Prostate gland (tissue), 2 donors: ENCODE results near the gene NAV2. TPM values are rescaled to one million over a fixed set of nuclear protein-coding genes. Genes with fewer than 3 reads are reported as not detected.

Experiments used
- DNase-seq: peaks from one replicate; pipeline ENCODE4 v3.0.0-alpha.2; 2019; ENCODE audit warnings: low spot score
- H3K27ac ChIP-seq, 2 donors: fragments of 200-600 bp; sonication (generic); 2 replicates each; pipeline ENCODE4 v1.5.1; 2017 to 2019
- H3K27me3 ChIP-seq: fragments of 200-600 bp; sonication (generic); replicated peaks from 2 replicates; pipeline ENCODE4 v1.5.1; 2019; ENCODE audit not compliant: insufficient read depth
- H3K36me3 ChIP-seq, 2 donors: fragments of 200-600 bp; sonication (generic); 1 replicate in 1 of 2; 2 replicates in 1 of 2; pipeline versions ENCODE4 v1.5.1 to v1.8.1; 2017 to 2019
- H3K4me1 ChIP-seq: fragments of 200-600 bp; sonication (generic); replicated peaks from 2 replicates; pipeline ENCODE4 v1.5.1; 2019
- H3K4me3 ChIP-seq, 2 donors: fragments of 200-600 bp; sonication (generic); 2 replicates each; pipeline ENCODE4 v1.5.1; 2017 to 2019
- H3K9me3 ChIP-seq: fragments of 200-600 bp; sonication (generic); 2 replicates; pipeline ENCODE4 v1.5.1; 2017
- POLR2A ChIP-seq: fragments of 450-650 bp; IDR thresholded peaks from one replicate; pipeline ENCODE4 v1.6.1; 2016; ENCODE audit warnings: antibody characterized with exemption, mild to moderate bottlenecking
- POLR2AphosphoS5 ChIP-seq: sonication (generic); formaldehyde crosslinking; IDR thresholded peaks from one replicate; pipeline ENCODE4 v1.6.1; 2017; ENCODE audit warnings: antibody characterized with exemption
- WGBS: methylation state at CpG from one replicate; pipeline ENCODE4 v1.1.5; 2018; 5-methylcytosine and 5-hydroxymethylcytosine counted together
- intact Hi-C: fragments of 100-400 bp; cut with DNase I; formaldehyde crosslinking; loops from one replicate; pipeline ENCODE4 v1.14.2; 2022
- total RNA-seq, 2 donors: library from RNA; depleted of rRNA; stranded (reverse); fragments of >200 nt; gene quantifications; one replicate each; pipeline ENCODE4 v1.1.0, GENCODE V29; 2016
- TF ChIP-seq, protein P1 (sequence below), 4 experiments: fragments of 200-600 bp in 2 of 4; fragments of 450-650 bp in 2 of 4; sonication (generic) in 2 of 4; IDR thresholded peaks; 1 replicate in 3 of 4; 2 replicates in 1 of 4; pipeline ENCODE4 v1.5.1; 2016 to 2019; ENCODE audit warnings: antibody characterized with exemption in 4 of 4, mild to moderate bottlenecking in 2 of 4, moderate library complexity in 2 of 4

Gene NAV2
- total RNA-seq, 2 donors from 2014 or later = 17.1 to 26.6 TPM

DNA sequence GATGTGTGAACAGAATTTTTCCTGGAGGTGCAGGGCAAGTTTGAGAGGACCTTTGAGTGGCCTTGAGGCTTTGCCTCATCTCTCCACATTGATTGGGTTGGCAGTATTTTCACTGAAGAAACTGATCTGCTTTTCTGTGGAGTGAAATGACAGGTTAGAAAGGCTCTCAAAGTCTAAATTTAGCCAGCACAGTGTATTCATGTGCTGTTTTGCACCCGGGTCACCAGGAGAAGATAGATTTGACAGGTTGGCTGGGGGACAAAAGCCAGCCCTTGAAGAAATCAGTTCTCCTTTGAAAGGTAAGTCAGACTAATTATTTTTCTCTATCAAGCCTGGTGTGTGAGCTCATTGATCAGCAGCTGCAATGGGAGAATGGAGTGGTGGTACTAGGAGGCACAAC lies 294.7 kb downstream of the NAV2 start:
- intact Hi-C loops = no loop called here
- Histone ChIP-seq H3K4me1 (no peaks in the 10 kb centered on the region), H3K27ac (no peak overlapping the region), H3K36me3 (no peaks in the 10 kb centered on the region), H3K4me3 (no peak overlapping the region), H3K9me3 (no peaks in the 10 kb centered on the region), H3K27me3 (no peaks in the 10 kb centered on the region)
- TF ChIP-seq POLR2AphosphoS5 (no peak), POLR2A (no peak)
- TF ChIP-seq, protein P1, sequence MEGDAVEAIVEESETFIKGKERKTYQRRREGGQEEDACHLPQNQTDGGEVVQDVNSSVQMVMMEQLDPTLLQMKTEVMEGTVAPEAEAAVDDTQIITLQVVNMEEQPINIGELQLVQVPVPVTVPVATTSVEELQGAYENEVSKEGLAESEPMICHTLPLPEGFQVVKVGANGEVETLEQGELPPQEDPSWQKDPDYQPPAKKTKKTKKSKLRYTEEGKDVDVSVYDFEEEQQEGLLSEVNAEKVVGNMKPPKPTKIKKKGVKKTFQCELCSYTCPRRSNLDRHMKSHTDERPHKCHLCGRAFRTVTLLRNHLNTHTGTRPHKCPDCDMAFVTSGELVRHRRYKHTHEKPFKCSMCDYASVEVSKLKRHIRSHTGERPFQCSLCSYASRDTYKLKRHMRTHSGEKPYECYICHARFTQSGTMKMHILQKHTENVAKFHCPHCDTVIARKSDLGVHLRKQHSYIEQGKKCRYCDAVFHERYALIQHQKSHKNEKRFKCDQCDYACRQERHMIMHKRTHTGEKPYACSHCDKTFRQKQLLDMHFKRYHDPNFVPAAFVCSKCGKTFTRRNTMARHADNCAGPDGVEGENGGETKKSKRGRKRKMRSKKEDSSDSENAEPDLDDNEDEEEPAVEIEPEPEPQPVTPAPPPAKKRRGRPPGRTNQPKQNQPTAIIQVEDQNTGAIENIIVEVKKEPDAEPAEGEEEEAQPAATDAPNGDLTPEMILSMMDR (IDR thresholded peaks at IDR 0.05) = no peak
- WGBS = 77% methylated on average over 1 of the region's 1 CpG
- DNase-seq = no peak

DNA sequence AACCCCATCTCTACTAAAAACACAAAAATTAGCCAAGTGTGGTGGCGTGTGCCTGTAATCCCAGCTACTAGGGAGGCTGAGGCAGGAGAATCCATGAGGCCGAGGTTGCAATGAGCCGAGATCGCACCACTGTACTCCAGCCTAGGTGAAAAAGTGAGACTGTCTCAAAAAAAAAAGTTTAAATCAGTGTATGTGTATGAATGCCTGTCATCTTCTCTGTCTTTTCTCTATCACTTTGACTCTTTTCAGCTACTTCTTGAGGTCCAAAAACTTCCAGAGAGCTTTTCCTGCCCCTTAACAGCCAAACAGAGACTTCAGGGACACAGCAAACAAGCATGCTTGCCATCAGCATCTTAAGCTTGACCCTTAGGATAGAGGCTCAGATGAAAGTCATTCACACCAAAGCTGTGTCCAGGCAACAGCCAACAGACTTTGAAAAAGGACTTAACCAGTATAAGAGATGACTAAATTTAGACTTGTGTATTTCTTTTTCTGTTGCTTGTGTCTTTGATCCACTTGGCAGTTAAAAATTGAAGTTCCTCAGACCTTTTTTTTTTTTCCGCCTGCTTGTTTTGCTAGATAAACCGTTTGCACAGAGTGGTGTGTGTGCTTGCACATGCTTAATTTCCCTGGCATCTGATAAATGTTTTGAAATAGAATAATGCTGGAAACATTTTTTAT lies 295.7 kb downstream of the NAV2 start:
- H3K4me3 ChIP-seq = no peak overlapping the region
- no peaks in the 10 kb centered on the region for H3K27me3 ChIP-seq
- no peaks in the 10 kb centered on the region for H3K4me1 ChIP-seq
- intact Hi-C loops = no loop called here
- no peaks in the 10 kb centered on the region for H3K9me3 ChIP-seq
- no peak for DNase-seq
- 75% methylated on average over 6 of the region's 6 CpGs for WGBS
- no peak overlapping the region for H3K27ac ChIP-seq
- TF ChIP-seq POLR2AphosphoS5 = no peak
- TF ChIP-seq, protein P1 (IDR thresholded peaks at IDR 0.05) = no peak
- no peak for TF ChIP-seq POLR2A
- H3K36me3 ChIP-seq = no peaks in the 10 kb centered on the region

DNA sequence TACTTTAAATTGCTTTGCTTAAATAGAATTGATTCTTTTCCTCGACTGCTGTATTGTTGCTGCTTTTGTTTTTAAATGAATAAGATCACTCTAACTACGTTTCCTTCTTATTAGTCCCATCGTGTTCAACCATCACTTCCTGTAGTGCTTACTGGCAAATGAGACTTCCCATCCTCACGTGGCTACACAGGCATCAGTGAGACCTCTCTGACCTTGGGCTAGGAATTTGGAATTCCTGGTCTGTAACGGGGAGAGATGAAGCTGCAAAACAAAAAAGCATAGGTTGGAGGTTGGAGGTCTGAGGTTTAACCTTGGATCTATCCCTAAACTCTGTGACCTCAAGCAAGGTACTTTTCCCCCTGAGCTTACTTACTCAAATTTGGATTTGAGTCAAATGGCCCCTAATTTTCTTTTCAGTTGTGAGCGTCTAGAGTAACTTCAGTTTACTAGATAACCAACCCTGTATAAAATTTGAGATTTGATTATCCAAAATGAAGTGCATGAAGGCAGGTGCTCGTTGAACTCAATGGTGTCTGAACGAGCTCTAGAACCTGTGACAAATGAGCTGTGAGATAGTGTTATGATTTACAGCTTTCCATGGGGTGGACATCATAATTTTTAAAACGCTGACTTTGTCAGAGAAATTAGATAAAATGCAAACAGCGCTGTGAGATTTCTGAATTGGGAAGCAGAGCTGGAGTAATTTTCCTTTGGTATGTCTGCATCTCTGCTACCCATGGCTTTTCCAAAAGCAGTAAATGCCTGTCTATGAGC lies 296.4 kb downstream of the NAV2 start:
- H3K4me1 ChIP-seq = no peaks in the 10 kb centered on the region
- H3K9me3 ChIP-seq = no peaks in the 10 kb centered on the region
- intact Hi-C loops = no loop called here
- 50% methylated on average over 10 of the region's 10 CpGs for WGBS
- DNase-seq = no peak
- H3K4me3 ChIP-seq = no peak overlapping the region
- no peak for TF ChIP-seq POLR2AphosphoS5
- TF ChIP-seq POLR2A = no peak
- TF ChIP-seq, protein P1 (IDR thresholded peaks at IDR 0.05) = no peak
- no peaks in the 10 kb centered on the region for H3K27me3 ChIP-seq
- H3K27ac ChIP-seq = no peak overlapping the region
- no peaks in the 10 kb centered on the region for H3K36me3 ChIP-seq

DNA sequence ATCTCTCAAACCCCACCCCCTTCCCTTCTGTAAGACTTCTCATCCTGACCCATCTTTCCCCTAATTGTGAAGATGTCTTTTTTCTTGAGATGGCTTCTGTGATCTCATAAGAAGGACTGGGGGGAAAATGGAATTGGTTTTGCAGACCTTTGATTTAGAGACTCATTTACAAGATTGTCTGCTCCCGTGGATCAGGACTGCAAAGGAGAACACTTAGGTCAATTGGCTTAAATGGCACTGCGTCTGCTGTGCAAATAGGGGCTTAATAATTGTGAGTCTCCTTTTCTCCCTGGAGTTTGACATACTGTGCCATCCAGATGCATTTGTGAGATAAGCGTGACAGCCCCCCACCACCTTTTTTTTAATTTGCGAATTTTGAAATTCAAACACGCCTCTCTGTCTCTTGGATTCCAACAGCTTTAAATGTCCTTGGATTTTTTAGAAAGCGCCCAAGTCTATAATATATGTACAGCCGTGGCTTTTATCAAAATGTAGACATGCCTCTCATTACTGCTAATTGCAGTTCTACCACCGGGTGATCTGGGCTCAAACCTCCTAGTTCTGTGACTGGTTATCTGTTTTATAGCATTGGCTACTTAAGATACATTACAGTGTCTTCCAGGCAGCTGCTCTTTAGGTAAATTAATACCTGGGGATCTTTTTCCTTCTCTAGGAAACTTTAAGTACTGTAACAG lies 297.7 kb downstream of the NAV2 start:
- Histone ChIP-seq H3K27ac (no peak overlapping the region), H3K9me3 (no peaks in the 10 kb centered on the region), H3K4me1 (no peaks in the 10 kb centered on the region), H3K27me3 (no peaks in the 10 kb centered on the region), H3K36me3 (no peaks in the 10 kb centered on the region), H3K4me3 (no peak overlapping the region)
- TF ChIP-seq POLR2AphosphoS5 (no peak), POLR2A (no peak)
- TF ChIP-seq, protein P1 (IDR thresholded peaks at IDR 0.05) = no peak
- 86% methylated on average over 8 of the region's 8 CpGs for WGBS
- intact Hi-C loops = no loop called here
- no peak for DNase-seq
